AG09309 (cell line): ENCODE measurements around the gene SH3GL1.

ENCODE experiments used
- DNase-seq: peaks from one replicate; pipeline ENCODE4 v3.0.0-alpha.2; 2010; ENCODE audit warnings: low read depth
- H3K4me3 ChIP-seq: 2 replicates; pipeline ENCODE4 v1.5.1; 2011; ENCODE audit warnings: mild to moderate bottlenecking, low read depth, low read length, moderate library complexity; ENCODE audit not compliant: control insufficient read depth
- CTCF ChIP-seq: IDR thresholded peaks from 2 replicates; pipeline ENCODE4 v1.5.1; 2011; ENCODE audit warnings: mild to moderate bottlenecking, low read depth, low read length, inconsistent platforms; ENCODE audit not compliant: insufficient read depth, control insufficient read depth; ENCODE audit errors: missing control alignments

The SH3GL1 gene

GRCh38 chr19:4385291-4386040 is 14.9 kb downstream of the SH3GL1 start:
- DNase-seq = no peak
- TF ChIP-seq CTCF = no peak
- H3K4me3 ChIP-seq = no peak overlapping the region

- DNase-seq = no peak
- no peak overlapping the region for H3K4me3 ChIP-seq
- no peak for TF ChIP-seq CTCF
Observed at GRCh38 chr19:4380254-4380727, 20.1 kb downstream of the SH3GL1 start.

GRCh38 chr19:4379383-4380253 is 20.7 kb downstream of the SH3GL1 start:
- no peak for DNase-seq
- no peak overlapping the region for H3K4me3 ChIP-seq
- no peak for TF ChIP-seq CTCF

- no peak for DNase-seq
- no peak overlapping the region for H3K4me3 ChIP-seq
- TF ChIP-seq CTCF = no peak
Observed at GRCh38 chr19:4378886-4379285, 21.5 kb downstream of the SH3GL1 start.

- no peak for TF ChIP-seq CTCF
- H3K4me3 ChIP-seq = no peak overlapping the region
- DNase-seq = no peak
Observed at GRCh38 chr19:4376991-4377781, 23.2 kb downstream of the SH3GL1 start.

GRCh38 chr19:4376671-4376990 is 23.7 kb downstream of the SH3GL1 start:
- TF ChIP-seq CTCF = no peak
- no peak for DNase-seq
- H3K4me3 ChIP-seq = no peak overlapping the region
